GM18870 (cell line): Measurements from ENCODE around the gene GPR150.
"Not testable (repeated sequence)": the region's sequence is repeated elsewhere in the genome, so short reads cannot be mapped to it uniquely, and the experiment has no call there.

Experiments
- ATAC-seq: cut with Tn5 transposase; IDR thresholded peaks from one replicate; pipeline ENCODE4 v1.9.1; 2021; ENCODE audit warnings: moderate library complexity; ENCODE audit not compliant: unreplicated experiment

The GPR150 gene

DNA sequence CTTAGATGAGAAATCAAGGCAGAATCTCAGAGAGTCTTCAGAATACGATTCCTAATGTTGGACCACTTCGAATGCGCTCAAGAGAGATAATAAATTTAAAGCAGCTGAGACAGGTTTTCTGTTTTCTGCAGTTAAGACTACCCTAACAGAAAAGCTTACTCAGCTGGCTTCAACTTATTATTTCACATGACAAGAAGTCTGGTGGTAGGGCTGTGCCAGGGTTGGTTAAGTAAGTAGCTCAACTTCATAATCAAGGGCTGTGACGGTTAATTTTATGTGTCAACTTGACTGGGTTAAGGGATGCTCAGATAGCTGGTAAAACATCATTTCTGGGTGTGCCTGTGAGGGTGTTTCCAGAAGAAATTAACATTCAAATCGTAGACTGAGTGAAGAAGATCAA lies 3.8 kb downstream of the GPR150 start:
- ATAC-seq = no peak

GRCh38 chr5:95624368-95624767 lies 4.5 kb downstream of the GPR150 start:
- ATAC-seq = no peak

GRCh38 chr5:95626701-95627100 lies 6.8 kb downstream of the GPR150 start:
- ATAC-seq = no peak

GRCh38 chr5:95627971-95628810 lies 8.3 kb downstream of the GPR150 start:
- no peak for ATAC-seq

DNA sequence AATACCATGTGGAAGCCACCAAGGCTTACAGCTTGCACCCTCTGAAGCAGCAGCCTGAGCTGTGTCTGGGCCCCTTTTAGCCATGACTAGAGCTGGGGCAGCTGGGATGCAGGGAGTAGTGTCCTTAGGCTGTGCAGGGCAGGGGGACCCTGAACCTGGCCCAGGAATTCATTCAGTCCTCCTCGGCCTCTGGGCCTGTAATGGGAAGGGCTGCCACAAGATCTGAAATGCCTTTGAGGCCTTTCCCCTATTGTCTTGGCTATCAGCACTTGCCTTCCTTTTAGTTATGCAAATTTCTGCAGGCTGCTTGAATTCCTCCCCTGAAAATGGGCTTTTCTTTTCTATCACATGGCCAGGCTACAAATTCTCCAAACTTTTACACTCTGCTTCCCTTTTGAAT lies 9.0 kb downstream of the GPR150 start:
- no peak for ATAC-seq

DNA sequence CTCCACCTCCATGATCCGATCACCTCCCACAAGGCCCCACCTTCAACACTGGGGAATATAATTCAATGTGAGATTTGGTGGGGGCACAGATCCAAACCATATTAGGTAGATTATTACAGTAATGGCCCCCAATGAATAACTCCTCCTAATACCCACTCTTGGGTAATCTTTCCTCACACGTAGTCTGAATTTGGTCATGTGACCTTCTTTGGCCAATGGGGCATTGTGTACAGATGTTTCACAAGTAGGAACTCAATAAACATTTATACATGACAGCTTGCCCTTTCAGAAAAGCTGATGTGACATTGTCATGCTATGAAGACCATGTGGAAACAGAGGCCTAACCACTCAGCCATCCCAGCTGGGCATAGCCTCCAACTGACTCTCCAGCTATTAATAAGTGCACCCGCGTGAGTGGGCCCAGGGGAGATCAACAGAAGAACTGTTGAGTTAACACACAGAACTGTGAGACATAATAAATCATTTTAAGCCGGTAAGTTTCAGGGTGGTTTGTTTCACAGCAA lies 10.6 kb downstream of the GPR150 start:
- ATAC-seq = no peak

DNA sequence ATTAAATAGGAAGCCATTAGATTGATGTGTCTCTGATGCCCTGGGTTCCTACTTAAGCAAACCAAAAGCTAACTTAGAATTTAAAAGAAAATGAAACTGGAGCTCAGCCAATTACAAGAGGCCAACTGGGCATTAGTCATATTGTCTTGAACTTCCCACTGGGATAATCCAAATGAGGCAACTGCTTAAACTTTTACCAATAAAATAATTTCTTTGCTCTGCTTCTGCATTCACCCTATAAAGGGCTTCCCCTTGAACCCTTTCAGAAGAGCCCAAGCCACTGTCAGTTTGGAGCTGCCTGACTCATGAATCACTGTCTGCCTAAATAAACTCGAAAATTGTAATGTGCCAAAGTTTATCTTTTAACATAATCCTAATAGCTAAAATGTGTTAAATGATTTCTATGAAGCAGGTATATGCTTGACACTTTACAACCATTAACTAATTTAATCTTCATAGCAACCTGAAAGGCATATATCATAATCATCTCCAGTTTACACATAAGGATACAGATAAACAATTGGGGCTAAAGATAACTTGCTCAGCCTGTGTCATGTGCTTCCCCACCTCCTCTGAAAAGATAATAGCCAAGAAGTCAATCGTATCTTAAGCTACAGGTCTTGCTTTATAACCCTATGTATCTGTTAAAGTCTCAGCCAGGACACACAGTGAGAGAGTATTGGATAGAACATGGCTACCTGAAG lies 11.5 kb downstream of the GPR150 start:
- peak; percentile 15 for ATAC-seq

- peak; percentile 93 for ATAC-seq
Measured at GRCh38 chr5:95631991-95632675, 12.2 kb downstream of the GPR150 start.

GRCh38 chr5:95632942-95633341 lies 13.1 kb downstream of the GPR150 start:
- ATAC-seq = not testable (repeated sequence)

GRCh38 chr5:95633671-95634070 lies 13.8 kb downstream of the GPR150 start:
- no peak for ATAC-seq

DNA sequence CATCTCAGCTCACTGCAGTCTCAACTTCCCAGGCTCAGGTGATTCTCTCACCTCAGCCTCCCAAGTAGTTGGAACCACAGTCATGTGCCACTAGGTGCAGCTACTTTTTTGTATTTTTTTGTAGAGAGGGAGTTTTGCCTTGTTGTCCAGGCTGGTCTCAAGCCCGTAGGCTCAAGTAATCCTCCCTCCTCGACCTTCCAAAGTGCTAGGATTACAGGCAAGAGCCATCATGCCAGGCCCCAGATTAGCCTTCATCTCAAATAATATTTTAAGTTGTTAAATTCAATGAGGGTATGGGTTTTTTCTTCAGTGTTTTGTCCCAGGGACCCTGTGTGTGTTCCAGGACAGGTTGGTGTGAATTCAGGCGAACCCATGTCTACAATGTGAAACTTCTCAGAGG lies 14.2 kb downstream of the GPR150 start:
- ATAC-seq = no peak

DNA sequence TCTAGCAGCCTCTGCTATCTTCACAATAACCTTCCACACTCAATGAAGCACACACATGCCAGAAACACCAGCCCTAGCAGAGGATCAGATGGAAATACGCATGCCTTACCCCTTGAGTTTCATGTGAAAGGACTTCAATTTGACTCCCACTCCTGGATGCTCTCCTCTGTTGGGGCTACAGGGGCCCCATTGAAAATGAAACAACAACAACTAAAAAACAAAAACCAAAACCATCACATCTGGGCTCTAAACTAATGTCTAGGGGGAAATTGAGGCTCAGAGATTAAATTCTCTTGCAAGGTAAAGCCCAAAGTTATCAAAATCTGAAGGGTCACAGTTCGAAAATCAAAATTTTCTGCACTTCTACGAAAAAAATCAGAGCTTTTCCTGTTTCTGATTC lies 18.7 kb downstream of the GPR150 start:
- no peak for ATAC-seq

DNA sequence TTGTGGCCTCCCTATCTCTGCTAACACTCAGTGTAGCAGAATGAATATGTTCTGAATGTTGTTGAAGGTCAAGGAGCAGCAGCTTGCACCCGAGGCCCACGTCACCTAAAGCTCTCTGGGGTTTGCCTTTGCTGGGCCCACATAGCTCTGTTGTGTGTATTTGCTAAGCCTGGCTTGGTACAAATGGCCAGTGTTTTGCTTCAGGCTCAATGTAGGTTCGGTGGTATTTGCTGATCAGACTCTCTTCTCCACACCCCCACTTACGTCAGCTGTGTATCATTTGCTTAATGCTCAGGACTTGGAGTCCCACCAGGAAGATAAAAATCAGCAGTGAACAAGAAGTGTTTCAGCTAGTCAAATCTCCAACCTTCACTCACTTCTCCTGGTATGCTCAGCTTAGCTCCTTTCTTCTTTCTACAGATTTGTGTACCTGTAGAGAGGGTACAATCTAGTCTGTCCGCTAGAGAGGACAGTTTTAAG lies 21.9 kb downstream of the GPR150 start:
- ATAC-seq = no peak

- ATAC-seq = no peak
Measured at GRCh38 chr5:95643152-95643551, 23.3 kb downstream of the GPR150 start.

DNA sequence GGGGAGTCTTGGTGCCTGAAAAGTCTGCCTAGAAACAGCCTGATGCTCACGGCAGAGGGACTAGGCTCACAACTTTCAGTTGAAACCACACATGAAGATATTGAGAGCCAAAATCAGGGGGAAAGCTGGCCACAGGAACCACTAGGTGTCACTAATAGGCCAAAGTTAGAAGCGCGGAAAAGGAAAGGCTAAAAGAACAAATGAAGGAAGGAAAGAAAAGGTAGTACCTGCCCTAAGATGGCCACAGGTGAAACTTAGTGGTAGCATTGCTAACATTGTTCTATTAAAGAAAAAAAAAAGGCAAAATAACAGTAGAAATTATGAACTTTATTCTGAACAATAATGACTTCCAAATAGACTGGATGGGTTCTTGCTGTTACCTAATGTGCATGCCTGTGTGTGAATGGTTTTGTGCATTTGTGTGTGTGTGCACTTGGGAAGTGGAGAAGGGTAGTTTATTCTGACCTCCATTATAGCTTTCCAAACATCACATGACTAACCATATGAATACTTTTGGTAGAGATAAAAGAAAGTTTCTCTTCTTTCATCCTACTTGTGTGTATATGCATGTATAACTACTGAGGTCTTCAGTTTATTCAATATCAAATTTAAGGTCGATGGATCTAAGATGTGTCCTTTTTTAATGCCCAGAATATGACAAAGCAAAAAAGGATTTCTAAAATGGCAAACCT lies 24.6 kb downstream of the GPR150 start:
- peak; percentile 52 for ATAC-seq

DNA sequence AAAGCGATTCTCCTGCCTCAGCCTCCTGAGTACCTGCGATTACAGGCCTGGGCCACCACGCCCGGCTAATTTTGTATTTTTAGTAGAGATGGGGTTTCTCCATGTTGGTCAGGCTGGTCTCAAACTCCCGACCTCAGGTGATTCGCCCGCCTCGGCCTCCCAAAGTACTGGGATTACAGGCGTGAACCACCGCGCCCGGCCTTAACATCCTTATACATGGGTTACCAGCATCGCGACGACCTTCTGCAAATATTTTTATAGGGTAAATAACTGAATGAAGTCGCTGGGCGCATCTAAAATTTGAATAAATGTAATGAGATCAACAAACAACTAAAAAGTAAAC lies 26.3 kb downstream of the GPR150 start:
- not testable (repeated sequence) for ATAC-seq

DNA sequence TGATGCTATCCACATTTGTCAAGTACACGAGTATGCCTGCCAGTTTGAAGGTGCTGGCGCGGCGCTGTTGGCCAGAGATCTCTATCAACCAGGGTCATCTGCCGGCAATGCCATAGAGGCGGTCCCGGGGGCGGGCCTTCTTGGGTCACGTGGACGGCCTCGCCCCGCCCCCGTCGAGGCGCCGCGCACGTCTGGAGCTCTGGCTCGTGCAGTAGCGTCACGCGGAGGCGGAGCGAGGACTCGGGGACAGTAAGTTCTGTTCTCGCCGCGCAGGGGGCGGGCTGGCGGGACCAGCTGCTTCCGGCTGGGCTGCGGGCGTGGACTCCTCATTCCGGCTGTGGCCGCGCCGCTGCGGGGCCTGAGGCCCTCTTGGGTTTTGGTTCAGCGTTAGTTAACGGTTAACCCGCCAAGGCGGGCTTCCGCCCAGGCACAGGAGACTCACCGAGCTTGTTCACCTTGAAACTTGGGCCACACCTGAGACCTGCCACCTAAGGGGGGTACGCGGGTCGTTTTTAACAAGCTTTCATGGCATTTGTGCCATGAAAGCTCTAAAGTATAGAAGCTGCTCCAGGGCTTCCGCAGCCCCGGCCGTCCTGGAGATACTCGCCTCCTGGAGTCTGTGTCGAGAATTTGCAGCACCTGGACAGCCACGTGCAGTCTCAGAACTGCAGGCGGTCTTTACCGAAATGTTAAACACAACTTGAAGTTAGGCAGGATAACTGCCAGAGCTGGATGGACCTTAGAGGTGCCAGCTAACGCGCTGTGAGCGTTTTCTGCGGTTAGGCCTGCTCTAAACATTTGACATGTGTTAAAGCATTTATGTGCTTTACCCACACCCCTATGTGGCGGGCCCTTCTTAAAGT lies 26.9 kb downstream of the GPR150 start, which contains the start of gene RFESD:
Gene RFESD, plus strand, starts transcription at position 209 of the 863 bp plus-strand sequence. CDS start 5,495 bp downstream, outside the sequence.
- peak; percentile 87 for ATAC-seq

DNA sequence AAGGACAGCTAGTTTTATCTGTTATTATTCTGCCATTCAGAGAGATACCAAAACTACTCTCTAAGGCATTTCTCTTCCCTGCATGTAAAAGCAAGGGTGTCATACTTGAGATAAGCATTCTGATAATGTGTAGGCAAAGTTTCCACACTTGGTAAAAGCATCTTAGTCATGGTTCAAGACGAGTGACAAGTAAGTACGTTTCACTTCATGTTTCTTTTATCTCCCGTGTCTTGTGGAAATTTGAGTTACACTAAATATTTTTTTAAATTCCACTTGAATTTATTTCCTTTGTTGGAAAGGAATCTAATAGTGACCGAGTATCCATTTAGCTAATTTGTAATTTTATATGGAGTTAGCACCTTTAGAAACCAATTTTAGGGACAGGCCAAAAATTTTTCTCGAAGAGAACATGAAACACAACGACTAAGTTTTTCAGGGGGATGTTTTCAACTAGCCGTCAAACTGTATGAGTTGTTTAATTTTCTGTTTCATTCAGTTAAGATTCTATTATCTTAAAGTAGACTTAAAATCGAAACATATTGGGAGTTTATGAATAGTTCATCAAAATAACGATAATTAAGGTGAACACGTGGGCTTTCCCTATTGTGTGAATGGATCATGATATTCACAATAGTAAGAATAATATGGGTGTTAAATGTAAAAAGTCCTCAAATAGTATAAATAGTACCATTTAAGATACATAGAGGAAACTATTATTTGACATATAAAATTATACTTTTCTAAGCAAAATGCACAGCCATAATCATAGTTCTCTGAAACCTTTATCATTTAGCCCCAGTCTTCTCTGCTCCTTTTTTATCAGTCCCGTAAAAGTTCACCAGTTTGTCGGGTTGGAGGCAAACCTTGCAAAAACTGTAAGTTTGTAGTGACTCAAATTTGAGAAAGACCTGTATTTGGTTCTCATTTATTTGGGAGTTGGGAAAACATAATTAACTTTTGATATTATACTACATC lies 28.3 kb downstream of the GPR150 start:
- ATAC-seq = no peak

DNA sequence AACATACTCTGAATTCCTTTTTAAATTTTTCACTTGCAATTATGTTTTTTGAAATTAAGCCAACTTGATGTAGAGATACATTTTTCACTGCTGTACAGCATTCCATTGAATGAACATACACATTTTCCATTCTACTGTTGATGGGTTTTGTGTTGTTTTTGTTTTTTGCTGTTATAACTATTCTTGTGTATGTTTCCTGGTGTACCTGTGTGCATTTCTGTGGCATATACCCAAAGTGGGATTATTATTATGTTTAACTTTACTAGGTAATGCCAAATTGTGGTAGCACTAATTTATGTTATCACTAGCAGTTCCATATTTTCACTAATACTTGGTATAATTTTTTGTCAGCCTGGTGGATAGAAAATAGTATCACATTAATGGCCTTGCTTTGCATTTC lies 29.4 kb downstream of the GPR150 start:
- no peak for ATAC-seq
